ENCODE results near the gene EMC8.

DNA sequence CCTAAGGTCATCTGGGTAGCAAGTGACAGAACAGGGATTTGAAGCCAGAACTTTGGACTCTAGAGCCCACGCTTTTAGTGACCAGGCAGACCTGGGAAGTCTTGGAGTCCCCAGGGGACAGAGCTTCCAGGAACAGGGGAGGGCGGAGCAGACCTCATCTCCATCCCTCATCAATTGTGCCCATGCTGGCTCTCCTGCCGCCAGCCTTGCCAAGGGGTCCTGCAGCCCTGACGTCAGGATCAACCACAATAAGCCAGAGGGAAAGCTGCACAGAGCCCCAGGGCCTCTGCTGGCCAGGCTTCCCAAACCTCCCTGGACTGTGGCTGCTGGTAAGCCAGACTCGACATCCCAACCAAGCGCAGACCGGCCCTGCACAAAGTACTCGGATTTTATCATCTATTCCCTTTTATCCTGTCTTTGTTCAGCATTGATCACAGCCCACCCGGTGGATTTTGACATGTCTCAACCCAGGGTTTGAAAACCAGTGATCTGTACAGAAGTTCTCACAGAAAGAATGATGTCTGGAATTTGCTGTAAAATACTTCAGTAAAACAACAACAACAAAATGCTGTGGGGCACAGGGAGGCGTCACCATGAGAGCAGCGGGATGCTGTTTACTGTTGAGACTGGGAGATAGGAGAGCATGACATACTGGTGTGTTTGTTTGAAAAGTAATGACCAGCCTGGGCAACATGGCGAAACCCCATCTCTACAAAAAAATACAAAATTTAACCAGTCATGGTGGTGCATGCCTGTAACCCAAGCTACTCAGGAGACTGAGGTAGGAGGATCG is 60.2 kb downstream of the EMC8 start:
- TF ChIP-seq EP300 (IDR thresholded peaks at IDR 0.05; ENCODE audit: low read depth) = no peak
- TF ChIP-seq, protein P1, sequence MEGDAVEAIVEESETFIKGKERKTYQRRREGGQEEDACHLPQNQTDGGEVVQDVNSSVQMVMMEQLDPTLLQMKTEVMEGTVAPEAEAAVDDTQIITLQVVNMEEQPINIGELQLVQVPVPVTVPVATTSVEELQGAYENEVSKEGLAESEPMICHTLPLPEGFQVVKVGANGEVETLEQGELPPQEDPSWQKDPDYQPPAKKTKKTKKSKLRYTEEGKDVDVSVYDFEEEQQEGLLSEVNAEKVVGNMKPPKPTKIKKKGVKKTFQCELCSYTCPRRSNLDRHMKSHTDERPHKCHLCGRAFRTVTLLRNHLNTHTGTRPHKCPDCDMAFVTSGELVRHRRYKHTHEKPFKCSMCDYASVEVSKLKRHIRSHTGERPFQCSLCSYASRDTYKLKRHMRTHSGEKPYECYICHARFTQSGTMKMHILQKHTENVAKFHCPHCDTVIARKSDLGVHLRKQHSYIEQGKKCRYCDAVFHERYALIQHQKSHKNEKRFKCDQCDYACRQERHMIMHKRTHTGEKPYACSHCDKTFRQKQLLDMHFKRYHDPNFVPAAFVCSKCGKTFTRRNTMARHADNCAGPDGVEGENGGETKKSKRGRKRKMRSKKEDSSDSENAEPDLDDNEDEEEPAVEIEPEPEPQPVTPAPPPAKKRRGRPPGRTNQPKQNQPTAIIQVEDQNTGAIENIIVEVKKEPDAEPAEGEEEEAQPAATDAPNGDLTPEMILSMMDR (IDR thresholded peaks at IDR 0.05) = no peak
